ENCODE measurements around the gene RGMA. TPM values are rescaled to one million over a fixed set of nuclear protein-coding genes. Genes with fewer than 3 reads are reported as not detected.

RGMA gene
- total RNA-seq, 1 donor from 2014 or later = 21.6 TPM

- intact Hi-C loops (cut with DNase I) = no loop called here
- Histone ChIP-seq H3K4me3 (no peak overlapping the region), H3K9me3 (no peaks in the 10 kb centered on the region), H3K27me3 (no peaks in the 10 kb centered on the region), H3K4me1 (peaks cover 31% of the 10 kb centered on the region), H3K36me3 (peaks cover 0 to 53% of the 10 kb centered on the region in 2 donors), H3K27ac (no peak overlapping the region)
- TF ChIP-seq POLR2AphosphoS5 (IDR thresholded peaks at IDR 0.05; ENCODE audit: insufficient read depth in 1 of 2, low read depth in 1 of 2) (no peak), POLR2A (IDR thresholded peaks at IDR 0.05) (no peak), CTCF (IDR thresholded peaks at IDR 0.05) (no peak)
- no peak for DNase-seq (ENCODE audit: extremely low spot score in 2 of 2)
These were observed 40.6 kb downstream of the RGMA start for GRCh38 chr15:93048426-93048721.

GRCh38 chr15:93047621-93048425, 41.2 kb downstream of the RGMA start:
- Histone ChIP-seq H3K36me3 (peaks cover 0 to 53% of the 10 kb centered on the region in 2 donors), H3K27ac (no peak overlapping the region), H3K4me1 (peaks cover 31% of the 10 kb centered on the region), H3K4me3 (no peak overlapping the region), H3K27me3 (no peaks in the 10 kb centered on the region), H3K9me3 (no peaks in the 10 kb centered on the region)
- no peak for TF ChIP-seq POLR2AphosphoS5 (IDR thresholded peaks at IDR 0.05; ENCODE audit: insufficient read depth in 1 of 2, low read depth in 1 of 2)
- no peak for DNase-seq (ENCODE audit: extremely low spot score in 2 of 2)
- intact Hi-C loops (cut with DNase I) = no loop called here

GRCh38 chr15:93046721-93047120, 42.3 kb downstream of the RGMA start:
- Histone ChIP-seq H3K27me3 (no peaks in the 10 kb centered on the region), H3K4me1 (peaks cover 31% of the 10 kb centered on the region), H3K27ac (no peak overlapping the region), H3K36me3 (peaks cover 0 to 53% of the 10 kb centered on the region in 2 donors), H3K9me3 (no peaks in the 10 kb centered on the region), H3K4me3 (no peak overlapping the region)
- no peak for TF ChIP-seq POLR2A (IDR thresholded peaks at IDR 0.05)
- TF ChIP-seq CTCF (IDR thresholded peaks at IDR 0.05) = no peak
- TF ChIP-seq POLR2AphosphoS5 (IDR thresholded peaks at IDR 0.05; ENCODE audit: insufficient read depth in 1 of 2, low read depth in 1 of 2) = no peak
- intact Hi-C loops (cut with DNase I) = no loop called here
- DNase-seq (ENCODE audit: extremely low spot score in 2 of 2) = no peak

GRCh38 chr15:93046120-93046519, 42.9 kb downstream of the RGMA start:
- H3K9me3 ChIP-seq = no peaks in the 10 kb centered on the region
- TF ChIP-seq POLR2A (IDR thresholded peaks at IDR 0.05) = no peak
- no peak for TF ChIP-seq CTCF (IDR thresholded peaks at IDR 0.05)
- no peak for TF ChIP-seq POLR2AphosphoS5 (IDR thresholded peaks at IDR 0.05; ENCODE audit: insufficient read depth in 1 of 2, low read depth in 1 of 2)
- intact Hi-C loops (cut with DNase I) = no loop called here
- peaks cover 0 to 53% of the 10 kb centered on the region in 2 donors for H3K36me3 ChIP-seq
- DNase-seq (ENCODE audit: extremely low spot score in 2 of 2) = no peak
- no peaks in the 10 kb centered on the region for H3K27me3 ChIP-seq
- no peak overlapping the region for H3K4me3 ChIP-seq
- peaks cover 28% of the 10 kb centered on the region for H3K4me1 ChIP-seq
- H3K27ac ChIP-seq = no peak overlapping the region

- H3K36me3 ChIP-seq = peaks cover 0 to 49% of the 10 kb centered on the region in 2 donors
- DNase-seq (ENCODE audit: extremely low spot score in 2 of 2) = no peak
- H3K4me3 ChIP-seq = no peak overlapping the region
- peaks cover 19% of the 10 kb centered on the region for H3K4me1 ChIP-seq
- no peak overlapping the region for H3K27ac ChIP-seq
- intact Hi-C loops (cut with DNase I) = no loop called here
- TF ChIP-seq POLR2AphosphoS5 (IDR thresholded peaks at IDR 0.05; ENCODE audit: insufficient read depth in 1 of 2, low read depth in 1 of 2) (no peak), CTCF (IDR thresholded peaks at IDR 0.05) (no peak), POLR2A (IDR thresholded peaks at IDR 0.05) (no peak)
- no peaks in the 10 kb centered on the region for H3K27me3 ChIP-seq
- no peaks in the 10 kb centered on the region for H3K9me3 ChIP-seq
These were observed 43.7 kb downstream of the RGMA start for GRCh38 chr15:93045191-93045785.

Data from vagina (tissue), 2 donors.